ENCODE measurements around the gene ZNF135. TPM values are rescaled to one million over a fixed set of nuclear protein-coding genes. Genes with fewer than 3 reads are reported as not detected.

Gene ZNF135
- 1 to 10 TPM; 2.7 to 3.4 TPM for total RNA-seq

GRCh38 chr19:58059003-58059670, at the start of gene ZNF135:
ZNF135 (plus strand) TSS chr19:58059282; CDS start chr19:58060003, 721 bp downstream.

DNA sequence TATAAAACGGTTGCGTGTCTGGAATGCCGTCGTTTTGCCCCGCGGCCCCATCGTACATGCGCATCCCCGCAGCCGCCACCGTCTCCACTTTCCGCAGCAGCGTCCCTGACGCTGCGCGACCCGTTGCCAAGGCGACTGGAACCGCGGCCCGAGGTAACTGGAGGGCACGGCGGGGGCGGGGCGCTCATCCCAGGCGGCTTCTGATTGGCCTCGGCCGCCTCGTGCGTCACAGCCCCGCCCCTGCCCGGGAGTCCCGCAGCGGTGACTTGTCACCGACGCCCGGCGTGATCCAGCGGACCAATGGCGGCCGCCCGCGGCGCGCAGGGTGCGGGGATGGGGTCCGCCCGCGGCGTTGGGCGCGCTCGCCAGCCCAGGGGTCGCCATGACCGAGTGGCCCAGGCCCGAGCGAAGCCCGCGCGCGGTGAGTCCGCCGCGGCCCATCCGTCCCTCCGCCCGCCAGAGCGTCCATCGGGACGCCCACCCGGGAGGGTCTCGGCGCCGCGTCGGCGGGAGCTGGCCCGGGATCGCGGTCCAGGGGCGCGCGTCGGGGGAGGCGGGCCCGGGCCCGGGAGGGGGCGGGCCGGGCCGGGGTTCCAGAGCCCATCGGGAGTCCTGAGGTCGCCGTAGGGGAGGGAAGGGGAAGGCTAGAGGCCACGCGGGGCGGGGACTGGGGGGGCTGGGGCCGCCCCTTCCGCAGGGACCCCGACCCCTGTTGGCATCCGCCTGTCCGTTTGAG, 25.2 kb upstream of the ZNF135 start, which contains the start of gene ZSCAN1:
Gene ZSCAN1, plus strand, starts transcription at position 285 of the 736 bp plus-strand sequence. CDS start 3,812 bp downstream, outside the sequence.

GRCh38 chr19:58097781-58098681, 38.9 kb downstream of the ZNF135 start, which contains the start of gene ZSCAN18:
ZSCAN18 (minus strand) TSS chr19:58098231; CDS start chr19:58090267, 7,964 bp downstream.

Other genes starting within 250 kb of the ZNF135 start
- gene ZNF552, start 244.4 kb upstream of the ZNF135 start, total RNA-seq, result 1 to 10 TPM; 5.0 to 8.3 TPM
- 10 to 100 TPM; 13.4 to 34.0 TPM for gene ZNF587B, start 229.0 kb upstream of the ZNF135 start, total RNA-seq
- gene ZNF587, start 209.4 kb upstream of the ZNF135 start, total RNA-seq, result 10 to 100 TPM; 21.0 to 29.0 TPM
- 10 to 100 TPM in 1 of 2 donors, 1 to 10 TPM in 1; 9.6 to 12.7 TPM for gene ZNF814, start 170.2 kb upstream of the ZNF135 start, total RNA-seq
- gene ZNF417, start 142.7 kb upstream of the ZNF135 start, total RNA-seq, result 1 to 10 TPM; 8.6 to 9.7 TPM
- 1 to 10 TPM; 3.1 to 6.3 TPM for gene ZNF418, start 123.9 kb upstream of the ZNF135 start, total RNA-seq
- gene ZNF256, start 111.6 kb upstream of the ZNF135 start, total RNA-seq, result 1 to 10 TPM; 3.4 to 7.0 TPM
- gene C19orf18, start 84.7 kb upstream of the ZNF135 start, total RNA-seq, result under 1 TPM in 1 of 2 donors, not detected in 1; 0.34 TPM
- gene ZNF606, start 56.5 kb upstream of the ZNF135 start, total RNA-seq, result 10 to 100 TPM in 1 of 2 donors, 1 to 10 TPM in 1; 7.7 to 16.5 TPM
- gene ZSCAN1, start 25.3 kb upstream of the ZNF135 start, total RNA-seq, result not detected
- gene ZSCAN18, start 38.9 kb downstream of the ZNF135 start, total RNA-seq, result 10 to 100 TPM; 16.0 to 22.7 TPM
- gene ZNF329, start 91.5 kb downstream of the ZNF135 start, total RNA-seq, result 1 to 10 TPM; 8.0 to 8.3 TPM
- 10 to 100 TPM; 21.7 to 26.0 TPM for gene ZNF274, start 123.8 kb downstream of the ZNF135 start, total RNA-seq
- 10 to 100 TPM; 24.4 to 32.3 TPM for gene ZNF544, start 169.6 kb downstream of the ZNF135 start, total RNA-seq
- gene ZNF8, start 219.7 kb downstream of the ZNF135 start, total RNA-seq, result 1 to 10 TPM; 3.8 to 5.3 TPM
- gene ERVK3-1, start 246.1 kb downstream of the ZNF135 start, total RNA-seq, result 10 to 100 TPM; 27.5 to 51.3 TPM

Measured in melanocyte of skin (primary cell).